ENCODE results near the gene CDC25C.

- TF ChIP-seq EZH2phosphoT487 (IDR thresholded peaks at IDR 0.05; ENCODE audit: insufficient read depth, low read depth) (no peak), EZH2 (IDR thresholded peaks at IDR 0.05; ENCODE audit: insufficient read depth, poor library complexity, severe bottlenecking) (no peak)
Measured at GRCh38 chr5:138344887-138345622, 13.5 kb upstream of the CDC25C start.

Measured in GM23248 (cell line).